ENCODE measurements around the gene ZNF580.

Gene ZNF580

GRCh38 chr19:55674841-55675660 is 34.2 kb downstream of the ZNF580 start, which contains the start of gene EPN1:
EPN1 (plus strand) TSS chr19:55675226; CDS start chr19:55678628, 3,402 bp downstream.
- TF ChIP-seq, protein P1, sequence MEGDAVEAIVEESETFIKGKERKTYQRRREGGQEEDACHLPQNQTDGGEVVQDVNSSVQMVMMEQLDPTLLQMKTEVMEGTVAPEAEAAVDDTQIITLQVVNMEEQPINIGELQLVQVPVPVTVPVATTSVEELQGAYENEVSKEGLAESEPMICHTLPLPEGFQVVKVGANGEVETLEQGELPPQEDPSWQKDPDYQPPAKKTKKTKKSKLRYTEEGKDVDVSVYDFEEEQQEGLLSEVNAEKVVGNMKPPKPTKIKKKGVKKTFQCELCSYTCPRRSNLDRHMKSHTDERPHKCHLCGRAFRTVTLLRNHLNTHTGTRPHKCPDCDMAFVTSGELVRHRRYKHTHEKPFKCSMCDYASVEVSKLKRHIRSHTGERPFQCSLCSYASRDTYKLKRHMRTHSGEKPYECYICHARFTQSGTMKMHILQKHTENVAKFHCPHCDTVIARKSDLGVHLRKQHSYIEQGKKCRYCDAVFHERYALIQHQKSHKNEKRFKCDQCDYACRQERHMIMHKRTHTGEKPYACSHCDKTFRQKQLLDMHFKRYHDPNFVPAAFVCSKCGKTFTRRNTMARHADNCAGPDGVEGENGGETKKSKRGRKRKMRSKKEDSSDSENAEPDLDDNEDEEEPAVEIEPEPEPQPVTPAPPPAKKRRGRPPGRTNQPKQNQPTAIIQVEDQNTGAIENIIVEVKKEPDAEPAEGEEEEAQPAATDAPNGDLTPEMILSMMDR (IDR thresholded peaks at IDR 0.05; ENCODE audit: poor library complexity, severe bottlenecking): no peak
- Histone ChIP-seq H3K36me3 (ENCODE audit: low read depth) (peaks cover 77% of the 10 kb centered on the region), H3K27me3 (ENCODE audit: insufficient read depth, poor library complexity, severe bottlenecking) (no peaks in the 10 kb centered on the region), H3K4me1 (ENCODE audit: insufficient read depth, poor library complexity, severe bottlenecking) (peaks cover 16% of the 10 kb centered on the region), H3K27ac (ENCODE audit: poor library complexity, severe bottlenecking) (peak within 1 kb of the TSS; percentile 59), H3K4me3 (ENCODE audit: severe bottlenecking) (peak within 1 kb of the TSS; percentile 90), H3K9me3 (ENCODE audit: severe bottlenecking) (no peaks in the 10 kb centered on the region)
- ATAC-seq (ENCODE audit: low read depth): peak; percentile 86
- peak; percentile 97 for DNase-seq (ENCODE audit: low spot score)

GRCh38 chr19:55675661-55676354 is 35.0 kb downstream of the ZNF580 start:
- H3K4me3 ChIP-seq (ENCODE audit: severe bottlenecking): peak overlapping the region; percentile 90
- H3K27ac ChIP-seq (ENCODE audit: poor library complexity, severe bottlenecking): peak overlapping the region; percentile 59
- no peak for DNase-seq (ENCODE audit: low spot score)
- H3K9me3 ChIP-seq (ENCODE audit: severe bottlenecking): no peaks in the 10 kb centered on the region
- TF ChIP-seq, protein P1 (IDR thresholded peaks at IDR 0.05; ENCODE audit: poor library complexity, severe bottlenecking): no peak
- peaks cover 79% of the 10 kb centered on the region for H3K36me3 ChIP-seq (ENCODE audit: low read depth)
- H3K27me3 ChIP-seq (ENCODE audit: insufficient read depth, poor library complexity, severe bottlenecking): no peaks in the 10 kb centered on the region
- no peak for ATAC-seq (ENCODE audit: low read depth)
- peaks cover 16% of the 10 kb centered on the region for H3K4me1 ChIP-seq (ENCODE audit: insufficient read depth, poor library complexity, severe bottlenecking)

- Histone ChIP-seq H3K36me3 (ENCODE audit: low read depth) (peaks cover 83% of the 10 kb centered on the region), H3K27me3 (ENCODE audit: insufficient read depth, poor library complexity, severe bottlenecking) (no peaks in the 10 kb centered on the region), H3K27ac (ENCODE audit: poor library complexity, severe bottlenecking) (no peak overlapping the region), H3K4me1 (ENCODE audit: insufficient read depth, poor library complexity, severe bottlenecking) (peaks cover 16% of the 10 kb centered on the region), H3K4me3 (ENCODE audit: severe bottlenecking) (peak overlapping the region; percentile 90), H3K9me3 (ENCODE audit: severe bottlenecking) (no peaks in the 10 kb centered on the region)
- TF ChIP-seq, protein P1 (IDR thresholded peaks at IDR 0.05; ENCODE audit: poor library complexity, severe bottlenecking): peak; percentile 5
- ATAC-seq (ENCODE audit: low read depth) (no peak), DNase-seq (ENCODE audit: low spot score) (no peak)
These were observed 35.6 kb downstream of the ZNF580 start for GRCh38 chr19:55676383-55676782.

GRCh38 chr19:55676889-55677505 is 36.2 kb downstream of the ZNF580 start:
- DNase-seq (ENCODE audit: low spot score): no peak

More at GRCh38 chr19:55676889-55677505, 36.2 kb downstream of the ZNF580 start:
- no peak overlapping the region for H3K27ac ChIP-seq (ENCODE audit: poor library complexity, severe bottlenecking)
- TF ChIP-seq, protein P1 (IDR thresholded peaks at IDR 0.05; ENCODE audit: poor library complexity, severe bottlenecking): no peak
- H3K9me3 ChIP-seq (ENCODE audit: severe bottlenecking): no peaks in the 10 kb centered on the region
- H3K4me1 ChIP-seq (ENCODE audit: insufficient read depth, poor library complexity, severe bottlenecking): peaks cover 16% of the 10 kb centered on the region
- no peak for ATAC-seq (ENCODE audit: low read depth)
- no peak overlapping the region for H3K4me3 ChIP-seq (ENCODE audit: severe bottlenecking)
- no peaks in the 10 kb centered on the region for H3K27me3 ChIP-seq (ENCODE audit: insufficient read depth, poor library complexity, severe bottlenecking)
- peaks cover 83% of the 10 kb centered on the region for H3K36me3 ChIP-seq (ENCODE audit: low read depth)

Measured in RWPE2 (cell line).